Mesendoderm (in vitro differentiated cells): Measurements from ENCODE around the gene MED29.

ENCODE experiments used
- DNase-seq: peaks from one replicate; pipeline ENCODE4 v3.0.0; 2013
- H2AK5ac ChIP-seq: 2 replicates; pipeline ENCODE4 v1.6.1; 2013; ENCODE audit warnings: low read length, inconsistent platforms
- H2BK120ac ChIP-seq: 2 replicates; pipeline ENCODE4 v1.6.1; 2013; ENCODE audit warnings: low read depth, mild to moderate bottlenecking, low read length, moderate library complexity, mixed read lengths
- H2BK15ac ChIP-seq: replicated peaks from 2 replicates; pipeline ENCODE4 v1.6.1; 2013; ENCODE audit warnings: low read depth, mild to moderate bottlenecking, moderate library complexity
- H2BK5ac ChIP-seq: 2 replicates; pipeline ENCODE4 v1.6.1; 2013; ENCODE audit warnings: low read length, inconsistent platforms
- H3K18ac ChIP-seq: 2 replicates; pipeline ENCODE4 v1.6.1; 2013; ENCODE audit warnings: mild to moderate bottlenecking, low read length, mixed read lengths
- H3K23ac ChIP-seq: one replicate; pipeline ENCODE4 v1.6.1; 2013; ENCODE audit warnings: low read length
- H3K27ac ChIP-seq: 2 replicates; pipeline ENCODE4 v1.5.1; 2013; ENCODE audit warnings: low read depth, mild to moderate bottlenecking, inconsistent platforms, low read length, moderate library complexity
- H3K27me3 ChIP-seq: 2 replicates; pipeline ENCODE4 v1.6.1; 2013; ENCODE audit warnings: low read length, control low read depth, mild to moderate bottlenecking, inconsistent platforms; ENCODE audit not compliant: insufficient read depth, poor library complexity
- H3K36me3 ChIP-seq: 2 replicates; pipeline ENCODE4 v1.6.1; 2013; ENCODE audit warnings: low read length, inconsistent platforms; ENCODE audit not compliant: control insufficient read depth, insufficient read depth
- H3K4ac ChIP-seq: one replicate; pipeline ENCODE4 v1.6.1; 2013; ENCODE audit warnings: low read depth, mild to moderate bottlenecking, low read length, moderate library complexity
- H3K4me1 ChIP-seq: 2 replicates; pipeline ENCODE4 v1.6.1; 2013; ENCODE audit warnings: low read depth, low read length, inconsistent platforms; ENCODE audit not compliant: control insufficient read depth
- H3K4me2 ChIP-seq: 2 replicates; pipeline ENCODE4 v1.6.1; 2013; ENCODE audit warnings: low read length
- H3K4me3 ChIP-seq: 2 replicates; pipeline ENCODE4 v1.5.1; 2013; ENCODE audit warnings: mild to moderate bottlenecking, low read length
- H3K56ac ChIP-seq: one replicate; pipeline ENCODE4 v1.6.1; 2013; ENCODE audit warnings: low read length
- H3K79me1 ChIP-seq: 2 replicates; pipeline ENCODE4 v1.6.1; 2013; ENCODE audit warnings: low read length, inconsistent platforms
- H3K79me2 ChIP-seq: 2 replicates; pipeline ENCODE4 v1.6.1; 2013; ENCODE audit warnings: mild to moderate bottlenecking, low read length; ENCODE audit not compliant: control insufficient read depth, insufficient read depth
- H3K9ac ChIP-seq: 2 replicates; pipeline ENCODE4 v1.6.1; 2013; ENCODE audit warnings: low read length, inconsistent platforms
- H4K5ac ChIP-seq: one replicate; pipeline ENCODE4 v1.6.1; 2013; ENCODE audit warnings: low read length
- H4K8ac ChIP-seq: one replicate; pipeline ENCODE4 v1.6.1; 2013; ENCODE audit warnings: low read depth, mild to moderate bottlenecking, control low read depth, low read length, moderate library complexity
- WGBS: extraction: QIAGEN DNeasy Blood & Tissue Kit; methylation state at CpG from one replicate; pipeline ENCODE4 v1.1.7; 2013; ENCODE audit warnings: low lambda C conversion rate, missing lambda C conversion rate; ENCODE audit not compliant: insufficient coverage; ENCODE audit errors: extremely low coverage; 5-methylcytosine and 5-hydroxymethylcytosine counted together

MED29 gene

GRCh38 chr19:39405958-39406655 is 14.9 kb downstream of the MED29 start:
- Histone ChIP-seq H2BK15ac (no peak overlapping the region), H3K4me1 (peaks cover 21% of the 10 kb centered on the region), H3K36me3 (no peaks in the 10 kb centered on the region), H3K79me1 (no peaks in the 10 kb centered on the region), H3K9ac (peak overlapping the region; percentile 43), H3K27me3 (no peaks in the 10 kb centered on the region), H4K5ac (no peak overlapping the region), H3K23ac (no peak overlapping the region), H3K4me3 (peak overlapping the region; percentile 22), H2BK5ac (no peak overlapping the region), H3K4me2 (peak overlapping the region; percentile 33), H4K8ac (no peak overlapping the region), H2AK5ac (no peak overlapping the region), H3K56ac (peak overlapping the region; percentile 78), H3K79me2 (peaks cover 21% of the 10 kb centered on the region), H3K27ac (no peak overlapping the region), H3K4ac (no peak overlapping the region), H3K18ac (peak overlapping the region; percentile 51), H2BK120ac (no peak overlapping the region)
- no peak for DNase-seq
- no CpG with 5 or more reads among the region's 22 CpGs for WGBS

GRCh38 chr19:39406656-39407409 is 15.7 kb downstream of the MED29 start, which contains the start of gene ZFP36:
ZFP36 (plus strand) TSS chr19:39406847; CDS start chr19:39406905, 58 bp downstream.
- Histone ChIP-seq H3K27me3 (no peaks in the 10 kb centered on the region), H3K4ac (peak within 1 kb of the TSS; percentile 27), H3K79me1 (no peaks in the 10 kb centered on the region), H2BK5ac (peak within 1 kb of the TSS; percentile 81), H3K27ac (peak within 1 kb of the TSS; percentile 71), H3K4me2 (peak within 1 kb of the TSS; percentile 82), H3K9ac (peak within 1 kb of the TSS; percentile 99), H3K4me1 (peaks cover 18% of the 10 kb centered on the region), H3K56ac (peak within 1 kb of the TSS; percentile 97), H3K4me3 (peak within 1 kb of the TSS; percentile 97), H3K18ac (peak within 1 kb of the TSS; percentile 51), H2AK5ac (no peak within 1 kb of the TSS), H4K8ac (no peak within 1 kb of the TSS), H3K23ac (peak within 1 kb of the TSS; percentile 94), H2BK120ac (no peak within 1 kb of the TSS), H3K79me2 (peaks cover 21% of the 10 kb centered on the region), H3K36me3 (no peaks in the 10 kb centered on the region), H2BK15ac (no peak within 1 kb of the TSS), H4K5ac (no peak within 1 kb of the TSS)
- no CpG with 5 or more reads among the region's 56 CpGs for WGBS
- peak; percentile 84 for DNase-seq

- no peaks in the 10 kb centered on the region for H3K27me3 ChIP-seq
- H3K4me3 ChIP-seq, result peak overlapping the region; percentile 97
- H3K56ac ChIP-seq, result peak overlapping the region; percentile 97
- H2AK5ac ChIP-seq, result no peak overlapping the region
- WGBS, result no CpG with 5 or more reads among the region's 14 CpGs
- H3K4me1 ChIP-seq, result peaks cover 14% of the 10 kb centered on the region
- H3K36me3 ChIP-seq, result no peaks in the 10 kb centered on the region
- no peak overlapping the region for H2BK15ac ChIP-seq
- DNase-seq, result no peak
- H3K27ac ChIP-seq, result peak overlapping the region; percentile 25
- H3K4me2 ChIP-seq, result peak overlapping the region; percentile 82
- peak overlapping the region; percentile 62 for H2BK5ac ChIP-seq
- H3K79me2 ChIP-seq, result peaks cover 21% of the 10 kb centered on the region
- H3K79me1 ChIP-seq, result no peaks in the 10 kb centered on the region
- H3K18ac ChIP-seq, result peak overlapping the region; percentile 9
- no peak overlapping the region for H4K8ac ChIP-seq
- H3K9ac ChIP-seq, result peak overlapping the region; percentile 99
- no peak overlapping the region for H4K5ac ChIP-seq
- H2BK120ac ChIP-seq, result no peak overlapping the region
- peak overlapping the region; percentile 94 for H3K23ac ChIP-seq
- H3K4ac ChIP-seq, result peak overlapping the region; percentile 27
Measured at GRCh38 chr19:39407410-39407659, 16.2 kb downstream of the MED29 start.

GRCh38 chr19:39407660-39408391 is 16.6 kb downstream of the MED29 start:
- Histone ChIP-seq H3K4me1 (peaks cover 13% of the 10 kb centered on the region), H3K79me1 (no peaks in the 10 kb centered on the region), H3K36me3 (no peaks in the 10 kb centered on the region), H2BK15ac (no peak overlapping the region), H4K8ac (no peak overlapping the region), H3K4ac (no peak overlapping the region), H3K4me2 (peak overlapping the region; percentile 4), H2BK120ac (no peak overlapping the region), H2BK5ac (no peak overlapping the region), H4K5ac (no peak overlapping the region), H3K18ac (peak overlapping the region; percentile 9), H3K27ac (peak overlapping the region; percentile 25), H3K79me2 (peaks cover 22% of the 10 kb centered on the region), H3K56ac (peak overlapping the region; percentile 97), H3K9ac (peak overlapping the region; percentile 99), H2AK5ac (no peak overlapping the region), H3K4me3 (peak overlapping the region; percentile 97), H3K27me3 (no peaks in the 10 kb centered on the region), H3K23ac (peak overlapping the region; percentile 73)
- DNase-seq, result no peak
- WGBS, result no CpG with 5 or more reads among the region's 40 CpGs

- no peak for DNase-seq
- Histone ChIP-seq H3K4me3 (no peak overlapping the region), H3K27me3 (no peaks in the 10 kb centered on the region), H2BK120ac (no peak overlapping the region), H3K56ac (peak overlapping the region; percentile 65), H2BK15ac (no peak overlapping the region), H3K23ac (no peak overlapping the region), H4K5ac (no peak overlapping the region), H3K9ac (peak overlapping the region; percentile 99), H3K79me1 (no peaks in the 10 kb centered on the region), H3K79me2 (peaks cover 27% of the 10 kb centered on the region), H2BK5ac (no peak overlapping the region), H3K18ac (no peak overlapping the region), H3K36me3 (no peaks in the 10 kb centered on the region), H3K4me2 (peak overlapping the region; percentile 38), H3K27ac (no peak overlapping the region), H3K4ac (no peak overlapping the region), H2AK5ac (peak overlapping the region; percentile 88), H3K4me1 (peaks cover 13% of the 10 kb centered on the region), H4K8ac (no peak overlapping the region)
- no CpG with 5 or more reads among the region's 20 CpGs for WGBS
Measured at GRCh38 chr19:39408392-39409207, 17.4 kb downstream of the MED29 start.
